ENCODE measurements around the gene PDHX.

The PDHX gene

DNA sequence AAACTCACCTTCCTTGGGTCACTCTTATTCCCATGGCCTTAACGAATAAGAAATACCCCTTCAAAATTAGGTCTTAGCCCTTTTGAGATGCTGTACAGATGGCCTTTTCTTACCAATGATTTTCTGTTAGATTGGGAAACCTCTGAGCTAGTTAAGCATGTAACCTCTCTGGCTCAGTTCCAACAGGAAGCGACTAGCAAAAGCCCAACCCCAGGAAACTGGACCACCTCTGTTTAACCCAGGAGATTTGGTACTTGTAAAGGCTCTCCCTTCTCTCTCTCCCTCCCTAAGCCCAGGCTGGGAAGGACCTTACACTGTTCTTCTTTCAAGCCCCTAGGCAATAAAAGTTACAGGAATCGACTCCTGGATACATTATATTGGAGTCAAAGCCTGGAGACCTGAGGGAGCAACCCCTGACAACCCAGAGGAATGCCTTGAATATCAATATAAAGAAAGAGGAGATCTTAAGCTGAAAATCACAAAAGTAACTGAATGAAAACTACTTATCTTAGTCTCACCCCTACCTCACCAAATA, 11.9 kb upstream of the PDHX start:
- TF ChIP-seq, protein P1, sequence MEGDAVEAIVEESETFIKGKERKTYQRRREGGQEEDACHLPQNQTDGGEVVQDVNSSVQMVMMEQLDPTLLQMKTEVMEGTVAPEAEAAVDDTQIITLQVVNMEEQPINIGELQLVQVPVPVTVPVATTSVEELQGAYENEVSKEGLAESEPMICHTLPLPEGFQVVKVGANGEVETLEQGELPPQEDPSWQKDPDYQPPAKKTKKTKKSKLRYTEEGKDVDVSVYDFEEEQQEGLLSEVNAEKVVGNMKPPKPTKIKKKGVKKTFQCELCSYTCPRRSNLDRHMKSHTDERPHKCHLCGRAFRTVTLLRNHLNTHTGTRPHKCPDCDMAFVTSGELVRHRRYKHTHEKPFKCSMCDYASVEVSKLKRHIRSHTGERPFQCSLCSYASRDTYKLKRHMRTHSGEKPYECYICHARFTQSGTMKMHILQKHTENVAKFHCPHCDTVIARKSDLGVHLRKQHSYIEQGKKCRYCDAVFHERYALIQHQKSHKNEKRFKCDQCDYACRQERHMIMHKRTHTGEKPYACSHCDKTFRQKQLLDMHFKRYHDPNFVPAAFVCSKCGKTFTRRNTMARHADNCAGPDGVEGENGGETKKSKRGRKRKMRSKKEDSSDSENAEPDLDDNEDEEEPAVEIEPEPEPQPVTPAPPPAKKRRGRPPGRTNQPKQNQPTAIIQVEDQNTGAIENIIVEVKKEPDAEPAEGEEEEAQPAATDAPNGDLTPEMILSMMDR (IDR thresholded peaks at IDR 0.05), result no peak

DNA sequence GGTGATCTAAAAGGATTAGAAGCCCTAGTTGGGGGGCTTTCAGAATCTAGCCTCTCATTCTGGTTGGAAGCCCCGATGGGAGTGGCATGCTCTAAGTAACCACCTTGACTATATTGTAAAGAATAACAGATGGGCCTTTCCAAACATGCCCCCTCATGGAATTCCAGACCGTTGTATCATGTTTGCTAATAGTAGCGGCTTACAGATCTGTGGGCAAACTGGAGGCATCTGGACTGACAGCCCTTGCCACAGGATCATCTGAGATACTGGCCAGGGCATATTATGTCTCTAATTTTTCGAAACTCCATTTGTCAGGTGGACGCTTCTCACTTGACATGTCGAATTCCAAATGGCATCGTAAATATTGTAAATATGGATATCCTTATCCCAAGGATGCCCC, 10.8 kb upstream of the PDHX start:
- TF ChIP-seq, protein P1 (IDR thresholded peaks at IDR 0.05), result no peak

GRCh38 chr11:34907934-34908593, 8.4 kb upstream of the PDHX start:
- TF ChIP-seq, protein P1 (IDR thresholded peaks at IDR 0.05), result no peak

DNA sequence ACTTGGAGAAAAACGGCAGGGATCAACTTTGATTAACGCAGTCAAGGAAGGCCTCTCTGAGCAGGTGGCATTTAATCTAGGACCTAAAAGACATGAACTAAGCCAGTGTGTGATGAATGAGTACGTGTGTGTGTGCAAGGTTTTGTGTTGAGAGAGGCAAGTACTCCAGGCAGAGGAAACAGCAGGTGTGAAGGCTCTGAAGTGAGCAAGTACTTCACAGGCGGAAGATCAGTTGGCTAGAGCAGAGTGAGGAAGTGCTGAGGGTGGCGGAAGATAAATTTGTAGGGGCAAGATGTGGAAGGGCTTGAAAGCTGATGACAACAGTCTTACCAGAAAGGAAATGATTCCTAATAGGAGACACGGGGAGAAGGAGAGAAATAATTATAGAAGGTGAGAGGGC, 7.0 kb upstream of the PDHX start:
- TF ChIP-seq, protein P1 (IDR thresholded peaks at IDR 0.05), result no peak

DNA sequence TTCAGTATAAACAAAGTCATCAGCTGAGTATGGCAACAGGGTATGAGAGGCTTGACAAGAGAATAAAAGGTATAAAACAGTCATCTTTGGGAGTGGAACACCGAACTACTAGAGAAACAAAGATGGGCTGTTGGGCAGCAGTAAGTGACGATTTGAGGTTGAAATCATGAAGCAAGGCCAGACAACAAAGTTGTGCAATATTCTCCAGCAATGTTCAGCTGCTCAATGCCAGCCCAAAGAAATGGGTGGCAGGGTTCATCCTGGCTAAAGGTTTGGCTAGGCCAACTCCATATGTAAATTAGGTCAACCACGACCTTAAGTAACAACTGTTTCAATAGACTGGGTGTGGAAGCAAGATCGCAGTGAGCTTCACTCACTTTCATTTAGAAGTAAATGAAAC, 6.5 kb upstream of the PDHX start:
- TF ChIP-seq, protein P1 (IDR thresholded peaks at IDR 0.05), result no peak

DNA sequence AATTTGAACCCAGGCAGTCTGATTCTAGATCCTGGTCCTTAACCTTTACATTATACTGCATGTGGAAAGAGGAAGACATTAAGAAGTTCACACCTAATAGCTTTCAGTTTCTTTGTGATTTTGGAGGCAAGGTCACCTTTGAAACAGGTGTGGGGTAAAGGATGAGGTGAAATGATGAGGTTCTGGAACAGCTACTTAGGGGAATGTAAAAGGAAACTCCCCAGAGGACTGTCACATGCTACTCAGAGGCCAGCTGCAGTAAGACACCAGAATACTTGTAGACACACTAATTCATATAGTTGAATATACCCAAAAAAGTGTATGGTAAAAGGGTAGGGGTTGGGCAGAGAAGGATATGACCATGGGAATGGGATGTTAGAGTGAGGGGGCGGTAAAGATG, 5.6 kb upstream of the PDHX start:
- TF ChIP-seq, protein P1 (IDR thresholded peaks at IDR 0.05), result no peak

GRCh38 chr11:34911676-34912075, 4.7 kb upstream of the PDHX start:
- TF ChIP-seq, protein P1 (IDR thresholded peaks at IDR 0.05), result no peak

Measured in LNCAP (cell line).